NCI-H2081 (cell line): Measurements from ENCODE around the gene HAGH.

Experiments used
- DNase-seq, 2 experiments: peaks; one replicate each; lab custom pipeline; 2025; lab: John Stamatoyannopoulos, UW

HAGH gene

GRCh38 chr16:1762196-1762878 is 64.3 kb downstream of the HAGH start:
- no peak for DNase-seq

GRCh38 chr16:1761751-1762150 is 64.9 kb downstream of the HAGH start:
- no peak for DNase-seq

GRCh38 chr16:1760911-1761310 is 65.7 kb downstream of the HAGH start:
- DNase-seq = no peak

- DNase-seq = no peak
Observed at GRCh38 chr16:1759511-1759910, 67.1 kb downstream of the HAGH start.

- DNase-seq = no peak
Observed at GRCh38 chr16:1758923-1759322, 67.7 kb downstream of the HAGH start.

- DNase-seq = no peak
Observed at GRCh38 chr16:1757714-1758461, 68.7 kb downstream of the HAGH start.
